ENCODE measurements around the gene INA.

Gene INA

DNA sequence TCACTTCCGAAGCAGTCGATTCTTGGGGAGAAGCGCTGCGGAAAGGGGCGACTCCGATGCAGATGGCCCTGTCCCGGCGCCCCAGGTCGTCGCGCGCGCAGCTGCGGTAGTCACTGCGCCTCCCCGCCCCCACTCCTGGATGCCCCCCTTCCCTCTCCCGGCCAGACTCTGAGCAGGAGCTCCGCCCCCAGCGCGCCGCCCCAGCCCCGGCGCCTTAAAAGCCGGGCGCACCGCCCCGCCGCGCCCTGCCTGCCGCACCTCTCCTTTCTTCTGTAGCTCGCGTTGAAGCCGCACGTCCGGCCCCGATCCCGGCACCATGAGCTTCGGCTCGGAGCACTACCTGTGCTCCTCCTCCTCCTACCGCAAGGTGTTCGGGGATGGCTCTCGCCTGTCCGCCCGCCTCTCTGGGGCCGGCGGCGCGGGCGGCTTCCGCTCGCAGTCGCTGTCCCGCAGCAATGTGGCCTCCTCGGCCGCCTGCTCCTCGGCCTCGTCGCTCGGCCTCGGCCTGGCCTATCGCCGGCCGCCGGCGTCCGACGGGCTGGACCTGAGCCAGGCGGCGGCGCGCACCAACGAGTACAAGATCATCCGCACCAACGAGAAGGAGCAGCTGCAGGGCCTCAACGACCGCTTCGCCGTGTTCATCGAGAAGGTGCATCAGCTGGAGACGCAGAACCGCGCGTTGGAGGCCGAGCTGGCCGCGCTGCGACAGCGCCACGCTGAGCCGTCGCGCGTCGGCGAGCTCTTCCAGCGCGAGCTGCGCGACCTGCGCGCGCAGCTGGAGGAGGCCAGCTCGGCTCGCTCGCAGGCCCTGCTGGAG lies at the start of gene INA:
Gene INA (plus strand): TSS at position 243 of the 817 bp plus-strand sequence. CDS start 74 bp downstream, at position 317.
- Histone ChIP-seq H3K4me3 (ENCODE audit: low read depth, low read length) (peak within 1 kb of the TSS; percentile 64), H3K27me3 (ENCODE audit: insufficient read depth, low read depth, severe bottlenecking) (no peaks in the 10 kb centered on the region), H3K9me3 (ENCODE audit: severe bottlenecking) (no peaks in the 10 kb centered on the region), H3K27ac (peak within 1 kb of the TSS; percentile 83), H3K36me3 (peaks cover 29% of the 10 kb centered on the region)
- TF ChIP-seq, protein P1, sequence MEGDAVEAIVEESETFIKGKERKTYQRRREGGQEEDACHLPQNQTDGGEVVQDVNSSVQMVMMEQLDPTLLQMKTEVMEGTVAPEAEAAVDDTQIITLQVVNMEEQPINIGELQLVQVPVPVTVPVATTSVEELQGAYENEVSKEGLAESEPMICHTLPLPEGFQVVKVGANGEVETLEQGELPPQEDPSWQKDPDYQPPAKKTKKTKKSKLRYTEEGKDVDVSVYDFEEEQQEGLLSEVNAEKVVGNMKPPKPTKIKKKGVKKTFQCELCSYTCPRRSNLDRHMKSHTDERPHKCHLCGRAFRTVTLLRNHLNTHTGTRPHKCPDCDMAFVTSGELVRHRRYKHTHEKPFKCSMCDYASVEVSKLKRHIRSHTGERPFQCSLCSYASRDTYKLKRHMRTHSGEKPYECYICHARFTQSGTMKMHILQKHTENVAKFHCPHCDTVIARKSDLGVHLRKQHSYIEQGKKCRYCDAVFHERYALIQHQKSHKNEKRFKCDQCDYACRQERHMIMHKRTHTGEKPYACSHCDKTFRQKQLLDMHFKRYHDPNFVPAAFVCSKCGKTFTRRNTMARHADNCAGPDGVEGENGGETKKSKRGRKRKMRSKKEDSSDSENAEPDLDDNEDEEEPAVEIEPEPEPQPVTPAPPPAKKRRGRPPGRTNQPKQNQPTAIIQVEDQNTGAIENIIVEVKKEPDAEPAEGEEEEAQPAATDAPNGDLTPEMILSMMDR (IDR thresholded peaks at IDR 0.05; ENCODE audit: low read depth, low read length), result peak; percentile 31
- peak; percentile 92 for DNase-seq

DNA sequence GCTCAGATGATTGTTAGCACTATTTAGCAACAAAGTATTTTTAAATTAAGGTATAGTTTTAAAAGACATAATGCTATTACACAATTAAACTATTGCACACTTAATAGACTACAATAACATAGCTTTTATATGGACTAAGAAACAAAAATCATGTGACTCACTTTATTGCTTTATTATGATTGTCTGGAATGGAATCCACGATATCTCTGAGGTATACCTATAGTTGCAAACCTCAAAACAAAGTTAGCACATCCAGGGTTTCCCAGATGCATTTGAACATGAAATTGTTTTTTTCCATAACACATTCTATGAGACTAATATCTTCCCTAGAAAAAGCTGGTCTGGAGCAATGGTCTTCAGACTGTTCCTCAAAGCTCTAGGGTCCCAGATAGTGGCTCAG lies 49.5 kb upstream of the INA start:
- peaks cover 10% of the 10 kb centered on the region for H3K9me3 ChIP-seq (ENCODE audit: severe bottlenecking)
- no peak overlapping the region for H3K27ac ChIP-seq
- no peaks in the 10 kb centered on the region for H3K27me3 ChIP-seq (ENCODE audit: insufficient read depth, low read depth, severe bottlenecking)
- H3K4me3 ChIP-seq (ENCODE audit: low read depth, low read length), result no peak overlapping the region
- no peak for DNase-seq
- TF ChIP-seq, protein P1 (IDR thresholded peaks at IDR 0.05; ENCODE audit: low read depth, low read length), result no peak
- no peaks in the 10 kb centered on the region for H3K36me3 ChIP-seq

DNA sequence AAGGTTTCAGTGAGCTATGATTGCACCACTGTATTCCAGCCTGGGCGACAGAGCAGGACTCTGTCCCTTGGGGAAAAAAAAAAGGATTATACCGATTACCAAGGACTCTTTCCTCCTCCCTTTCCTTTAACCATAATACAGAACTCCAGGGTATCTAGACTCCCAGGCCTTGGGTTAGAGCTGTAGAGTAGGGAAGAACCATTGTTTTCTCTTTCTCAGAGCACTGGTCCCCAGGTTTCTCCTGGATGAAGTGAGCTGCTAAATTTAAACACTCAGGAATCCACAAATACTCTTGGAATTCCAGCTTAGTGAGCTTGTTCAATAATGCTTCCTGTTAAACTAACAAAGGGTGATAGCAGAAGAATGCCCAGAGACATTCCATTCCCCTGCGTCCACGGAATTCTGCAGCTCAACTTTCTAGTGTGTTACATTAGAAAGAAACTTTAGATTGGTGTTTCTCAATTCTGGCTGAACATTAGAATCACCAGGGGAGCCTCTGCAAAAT lies 45.8 kb upstream of the INA start:
- DNase-seq, result no peak
- TF ChIP-seq, protein P1 (IDR thresholded peaks at IDR 0.05; ENCODE audit: low read depth, low read length), result no peak
- H3K27ac ChIP-seq, result no peak overlapping the region
- no peaks in the 10 kb centered on the region for H3K9me3 ChIP-seq (ENCODE audit: severe bottlenecking)
- no peak overlapping the region for H3K4me3 ChIP-seq (ENCODE audit: low read depth, low read length)
- H3K27me3 ChIP-seq (ENCODE audit: insufficient read depth, low read depth, severe bottlenecking), result no peaks in the 10 kb centered on the region
- H3K36me3 ChIP-seq, result no peaks in the 10 kb centered on the region

DNA sequence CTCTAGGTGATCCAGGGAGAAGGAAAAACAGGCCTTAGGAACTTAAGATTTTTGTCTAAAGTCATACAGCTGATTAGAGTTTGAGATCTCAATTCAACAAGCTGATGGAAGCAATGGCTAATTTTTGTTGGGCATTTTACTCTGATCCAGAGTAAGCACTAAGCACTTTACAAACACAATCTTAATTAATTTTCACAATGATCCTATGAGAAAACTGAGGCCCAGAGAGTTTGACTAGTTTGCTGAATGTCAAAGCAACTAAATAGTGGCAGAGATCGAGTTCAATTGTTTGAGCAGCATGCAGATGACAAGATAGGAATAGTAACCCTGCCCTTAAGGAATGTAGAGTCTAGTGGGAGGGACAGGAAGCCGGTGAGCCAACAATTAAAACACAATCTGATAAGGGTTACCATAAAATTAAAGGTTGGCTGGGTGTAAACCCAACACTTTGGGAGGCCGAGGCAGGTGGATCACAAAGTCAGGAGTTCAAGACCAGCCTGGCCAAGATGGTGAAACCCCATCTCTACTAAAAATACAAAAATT lies 44.7 kb upstream of the INA start:
- no peak for DNase-seq
- TF ChIP-seq, protein P1 (IDR thresholded peaks at IDR 0.05; ENCODE audit: low read depth, low read length), result no peak
- no peak overlapping the region for H3K27ac ChIP-seq
- H3K9me3 ChIP-seq (ENCODE audit: severe bottlenecking), result no peaks in the 10 kb centered on the region
- H3K4me3 ChIP-seq (ENCODE audit: low read depth, low read length), result no peak overlapping the region
- no peaks in the 10 kb centered on the region for H3K27me3 ChIP-seq (ENCODE audit: insufficient read depth, low read depth, severe bottlenecking)
- H3K36me3 ChIP-seq, result no peaks in the 10 kb centered on the region

DNA sequence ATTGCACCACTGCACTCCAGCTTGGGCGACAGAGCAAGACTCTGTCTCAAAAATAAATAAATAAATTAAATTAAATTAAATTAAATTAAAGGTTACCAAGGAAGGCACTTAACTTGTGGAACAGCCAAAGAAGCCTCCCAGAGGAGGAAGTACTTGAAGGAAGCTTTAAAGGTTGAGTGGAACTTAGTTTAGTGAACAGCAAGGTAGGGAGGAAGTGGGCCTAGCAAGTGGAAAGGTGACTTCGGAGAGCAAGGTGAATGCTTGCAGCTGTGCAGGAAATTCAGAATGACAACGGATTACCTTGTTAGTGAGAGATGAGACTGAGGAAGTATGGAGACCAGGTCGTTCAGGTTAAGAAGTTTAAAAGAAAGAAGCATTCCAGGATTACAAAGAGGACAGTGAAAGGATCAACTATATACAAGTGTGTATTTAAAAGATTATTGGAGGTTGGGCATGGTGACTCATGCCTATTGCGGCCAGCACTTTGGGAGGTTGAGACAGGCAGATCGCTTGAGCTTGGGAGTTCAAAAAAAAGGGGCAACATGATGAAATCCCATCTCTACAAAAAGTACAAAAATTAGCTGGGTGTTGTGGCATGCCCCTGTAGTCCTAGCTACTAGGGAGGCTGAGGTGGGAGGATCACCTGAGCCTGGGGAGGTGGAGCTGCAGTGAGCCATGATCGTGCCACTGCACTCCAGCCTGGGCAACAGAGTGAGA lies 44.0 kb upstream of the INA start:
- peak; percentile 21 for DNase-seq
- no peak overlapping the region for H3K27ac ChIP-seq

More for the DNA sequence above, 44.0 kb upstream of the INA start:
- H3K27me3 ChIP-seq (ENCODE audit: insufficient read depth, low read depth, severe bottlenecking), result no peaks in the 10 kb centered on the region
- H3K4me3 ChIP-seq (ENCODE audit: low read depth, low read length), result no peak overlapping the region
- TF ChIP-seq, protein P1 (IDR thresholded peaks at IDR 0.05; ENCODE audit: low read depth, low read length), result no peak
- no peaks in the 10 kb centered on the region for H3K9me3 ChIP-seq (ENCODE audit: severe bottlenecking)
- no peaks in the 10 kb centered on the region for H3K36me3 ChIP-seq
